Endothelial cell (in vitro differentiated cells): ENCODE measurements around the gene SPTBN5. TPM values are rescaled to one million over a fixed set of nuclear protein-coding genes. Genes with fewer than 3 reads are reported as not detected.

Experiments used
- DNase-seq: peaks from one replicate; pipeline ENCODE4 v3.0.0; 2021; ENCODE audit warnings: low spot score
- H3K27ac Mint-ChIP-seq: one replicate; pipeline ENCODE4 v1.8.0; 2021; ENCODE audit warnings: mixed read lengths, inconsistent platforms; ENCODE audit not compliant: unreplicated experiment
- H3K27me3 Mint-ChIP-seq: one replicate; pipeline ENCODE4 v1.8.0; 2021; ENCODE audit warnings: mild to moderate bottlenecking, moderate library complexity, mixed read lengths, inconsistent platforms; ENCODE audit not compliant: unreplicated experiment
- H3K36me3 Mint-ChIP-seq: one replicate; pipeline ENCODE4 v1.8.0; 2021; ENCODE audit warnings: mild to moderate bottlenecking, low read depth, mixed read lengths, inconsistent platforms; ENCODE audit not compliant: unreplicated experiment
- H3K4me1 Mint-ChIP-seq: one replicate; pipeline ENCODE4 v1.8.0; 2021; ENCODE audit warnings: mild to moderate bottlenecking, mixed read lengths, inconsistent platforms; ENCODE audit not compliant: unreplicated experiment
- H3K4me3 Mint-ChIP-seq: one replicate; pipeline ENCODE4 v1.8.0; 2021; ENCODE audit warnings: mild to moderate bottlenecking, mixed read lengths, inconsistent platforms; ENCODE audit not compliant: unreplicated experiment
- H3K9me3 Mint-ChIP-seq: one replicate; pipeline ENCODE4 v1.8.0; 2021; ENCODE audit warnings: mixed read lengths, inconsistent platforms; ENCODE audit not compliant: unreplicated experiment
- CTCF ChIP-seq: fragments of 200-600 bp; sonication (generic); IDR thresholded peaks from one replicate; pipeline ENCODE4 v1.5.0; 2021; ENCODE audit warnings: antibody characterized with exemption; ENCODE audit not compliant: unreplicated experiment
- total RNA-seq: library from RNA; stranded (reverse); fragmentation: NEBNext Ultra II Directional; extraction: Animal tissue kit (Norgen Biotek cat#: 25700); gene quantifications from one replicate; pipeline ENCODE4 v1.2.1, GENCODE V29; 2021; ENCODE audit not compliant: unreplicated experiment

The SPTBN5 gene
- total RNA-seq, 1 donor from 2014 or later, result 9.4 TPM

DNA sequence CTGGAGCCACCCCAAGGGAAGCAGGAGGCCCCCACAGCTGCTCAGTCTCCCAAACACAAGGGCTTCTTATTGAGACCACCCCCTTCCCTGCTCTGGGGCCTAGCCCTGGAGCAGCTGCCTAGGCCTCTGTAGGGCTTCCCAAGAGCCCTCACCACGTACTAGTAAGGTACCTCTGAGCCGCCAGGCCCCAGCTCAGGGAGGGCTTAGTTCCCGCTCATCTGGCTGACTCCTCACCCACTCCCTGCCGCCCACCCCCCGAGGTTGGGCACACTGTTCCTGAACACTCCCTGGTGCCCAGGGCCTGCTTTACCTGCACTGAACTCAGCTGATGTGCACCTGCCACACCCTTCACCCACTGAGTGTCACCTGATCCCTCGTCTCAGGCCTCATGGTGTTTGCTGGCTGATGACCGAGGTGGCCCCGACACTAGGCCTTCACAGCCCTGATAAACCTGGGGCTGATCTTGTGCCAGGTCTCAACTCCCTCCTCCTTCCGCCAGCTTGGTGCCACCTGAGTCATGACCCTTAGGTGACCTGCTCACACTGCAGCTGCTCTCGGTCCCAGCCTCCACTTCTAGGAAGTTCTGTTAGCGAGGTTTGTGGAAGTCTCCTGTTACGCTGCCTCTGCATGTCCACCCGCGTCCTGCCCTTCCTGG, 18.0 kb upstream of the SPTBN5 start:
- Mint-ChIP-seq H3K36me3 (peaks cover 53% of the 10 kb centered on the region), H3K4me1 (peaks cover 5% of the 10 kb centered on the region), H3K27me3 (peaks cover 7% of the 10 kb centered on the region), H3K9me3 (no peaks in the 10 kb centered on the region), H3K4me3 (no peak overlapping the region), H3K27ac (no peak overlapping the region)
- no peak for DNase-seq
- no peak for TF ChIP-seq CTCF

- peak overlapping the region; percentile 71 for H3K4me3 Mint-ChIP-seq
- H3K4me1 Mint-ChIP-seq, result peaks cover 11% of the 10 kb centered on the region
Measured at GRCh38 chr15:41908736-41909461, 15.0 kb upstream of the SPTBN5 start.

GRCh38 chr15:41907141-41907540, 13.3 kb upstream of the SPTBN5 start:
- Mint-ChIP-seq H3K4me3 (peak overlapping the region; percentile 71), H3K9me3 (no peaks in the 10 kb centered on the region), H3K27me3 (peaks cover 2% of the 10 kb centered on the region), H3K27ac (no peak overlapping the region), H3K36me3 (peaks cover 49% of the 10 kb centered on the region), H3K4me1 (peaks cover 11% of the 10 kb centered on the region)
- DNase-seq, result no peak
- TF ChIP-seq CTCF, result no peak

More at GRCh38 chr15:41908736-41909461, 15.0 kb upstream of the SPTBN5 start:
- H3K9me3 Mint-ChIP-seq, result no peaks in the 10 kb centered on the region
- H3K27me3 Mint-ChIP-seq, result peaks cover 1% of the 10 kb centered on the region
- H3K36me3 Mint-ChIP-seq, result peaks cover 54% of the 10 kb centered on the region
- no peak for TF ChIP-seq CTCF
- no peak for DNase-seq
- no peak overlapping the region for H3K27ac Mint-ChIP-seq

GRCh38 chr15:41906608-41907007, 12.8 kb upstream of the SPTBN5 start:
- H3K27me3 Mint-ChIP-seq, result peaks cover 2% of the 10 kb centered on the region
- DNase-seq, result no peak
- no peaks in the 10 kb centered on the region for H3K9me3 Mint-ChIP-seq
- H3K36me3 Mint-ChIP-seq, result peaks cover 50% of the 10 kb centered on the region
- H3K27ac Mint-ChIP-seq, result no peak overlapping the region
- TF ChIP-seq CTCF, result no peak
- H3K4me3 Mint-ChIP-seq, result no peak overlapping the region
- H3K4me1 Mint-ChIP-seq, result peaks cover 11% of the 10 kb centered on the region
